WERI-Rb-1 (cell line): ENCODE measurements around the gene ZC3H12D.

Source experiments
- DNase-seq: peaks from one replicate; pipeline ENCODE4 v3.0.0-alpha.2; 2020
- H3K27ac ChIP-seq: fragments of 250-450 bp; sonication (Bioruptor Pico); 2 replicates; pipeline ENCODE4 v1.5.1; 2020; ENCODE audit warnings: mild to moderate bottlenecking, moderate library complexity
- H3K27me3 ChIP-seq: fragments of 250-450 bp; sonication (Bioruptor Pico); 2 replicates; pipeline ENCODE4 v1.5.1; 2021; ENCODE audit warnings: mild to moderate bottlenecking, low read depth, moderate library complexity; ENCODE audit not compliant: insufficient read depth, severe bottlenecking
- H3K36me3 ChIP-seq: fragments of 250-450 bp; sonication (Bioruptor Pico); 2 replicates; pipeline ENCODE4 v1.5.1; 2020; ENCODE audit warnings: mild to moderate bottlenecking, moderate library complexity
- H3K4me3 ChIP-seq: 2 replicates; pipeline ENCODE4 v1.5.1; 2011; ENCODE audit warnings: low read depth, mild to moderate bottlenecking, control low read depth, low read length
- H3K9me3 ChIP-seq: fragments of 250-450 bp; sonication (Bioruptor Pico); 2 replicates; pipeline ENCODE4 v1.5.1; 2021; ENCODE audit warnings: mild to moderate bottlenecking, moderate library complexity; ENCODE audit not compliant: severe bottlenecking
- CTCF ChIP-seq: IDR thresholded peaks from 2 replicates; pipeline ENCODE4 v1.5.1; 2011; ENCODE audit warnings: low read depth, mild to moderate bottlenecking, control low read depth, inconsistent platforms, low read length

The ZC3H12D gene

GRCh38 chr6:149438855-149439254 lies 46.0 kb downstream of the ZC3H12D start:
- no peak overlapping the region for H3K4me3 ChIP-seq
- H3K27ac ChIP-seq, result no peak overlapping the region
- no peaks in the 10 kb centered on the region for H3K27me3 ChIP-seq
- no peak for TF ChIP-seq CTCF
- no peak for DNase-seq
- H3K36me3 ChIP-seq, result no peaks in the 10 kb centered on the region
- H3K9me3 ChIP-seq, result no peaks in the 10 kb centered on the region

GRCh38 chr6:149437212-149437611 lies 47.6 kb downstream of the ZC3H12D start:
- H3K4me3 ChIP-seq, result no peak overlapping the region
- DNase-seq, result no peak
- no peaks in the 10 kb centered on the region for H3K27me3 ChIP-seq
- H3K27ac ChIP-seq, result no peak overlapping the region
- no peaks in the 10 kb centered on the region for H3K36me3 ChIP-seq
- H3K9me3 ChIP-seq, result no peaks in the 10 kb centered on the region
- TF ChIP-seq CTCF, result no peak

GRCh38 chr6:149436647-149437046 lies 48.2 kb downstream of the ZC3H12D start:
- DNase-seq, result no peak
- no peaks in the 10 kb centered on the region for H3K36me3 ChIP-seq
- no peaks in the 10 kb centered on the region for H3K27me3 ChIP-seq
- no peak overlapping the region for H3K4me3 ChIP-seq
- TF ChIP-seq CTCF, result no peak
- H3K27ac ChIP-seq, result no peak overlapping the region
- no peaks in the 10 kb centered on the region for H3K9me3 ChIP-seq

- no peaks in the 10 kb centered on the region for H3K27me3 ChIP-seq
- no peaks in the 10 kb centered on the region for H3K36me3 ChIP-seq
- H3K9me3 ChIP-seq, result no peaks in the 10 kb centered on the region
- no peak overlapping the region for H3K27ac ChIP-seq
- no peak overlapping the region for H3K4me3 ChIP-seq
- no peak for DNase-seq
- no peak for TF ChIP-seq CTCF
Measured at GRCh38 chr6:149435919-149436586, 48.8 kb downstream of the ZC3H12D start.

- DNase-seq, result no peak
- Histone ChIP-seq H3K27me3 (no peaks in the 10 kb centered on the region), H3K9me3 (no peaks in the 10 kb centered on the region), H3K27ac (no peak overlapping the region), H3K4me3 (no peak overlapping the region), H3K36me3 (no peaks in the 10 kb centered on the region)
- TF ChIP-seq CTCF, result no peak
Measured at GRCh38 chr6:149433881-149434280, 50.9 kb downstream of the ZC3H12D start.

GRCh38 chr6:149433405-149433804 lies 51.4 kb downstream of the ZC3H12D start:
- Histone ChIP-seq H3K4me3 (no peak overlapping the region), H3K36me3 (no peaks in the 10 kb centered on the region)

More at GRCh38 chr6:149433405-149433804, 51.4 kb downstream of the ZC3H12D start:
- Histone ChIP-seq H3K27me3 (no peaks in the 10 kb centered on the region), H3K9me3 (no peaks in the 10 kb centered on the region), H3K27ac (no peak overlapping the region)
- DNase-seq, result no peak
- no peak for TF ChIP-seq CTCF
